ACHN (cell line): ENCODE measurements around the gene HSPB6.
"Not testable (repeated sequence)": the region's sequence is repeated elsewhere in the genome, so short reads cannot be mapped to it uniquely, and the experiment has no call there.

Experiments used
- DNase-seq: peaks from one replicate; pipeline ENCODE4 v3.0.0-alpha.2; 2015
- in situ Hi-C: cut with HindIII; loops from 2 replicates; pipeline ENCODE4 v1.10.0; 2017; ENCODE audit warnings: low sequenced_read_pairs, low pct_ligation_motif_present, low pct_unique_long_range_greater_than_20kb

The HSPB6 gene

GRCh38 chr19:35773020-35773806, 16.4 kb upstream of the HSPB6 start:
- DNase-seq: peak; percentile 79
- in situ Hi-C loops: no loop called here

DNA sequence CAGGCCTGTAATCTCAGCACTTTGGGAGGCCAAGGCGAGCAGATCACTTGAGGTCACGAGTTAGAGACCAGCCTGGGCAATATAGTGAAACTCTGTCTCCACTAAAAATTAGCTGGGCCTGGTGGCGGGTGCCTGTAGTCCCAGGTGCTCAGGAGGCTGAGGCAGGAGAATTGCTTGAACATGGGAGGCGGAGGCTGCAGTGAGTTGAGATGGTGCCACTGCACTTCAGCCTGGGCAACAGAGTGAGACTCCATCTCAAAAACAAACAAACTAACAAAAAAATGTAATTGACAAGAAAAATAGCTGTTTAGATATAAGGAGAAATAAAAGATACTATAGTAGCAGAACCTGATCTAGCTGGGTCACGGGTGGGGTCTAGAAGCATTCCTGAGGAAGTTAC, 15.5 kb upstream of the HSPB6 start:
- in situ Hi-C loops, DNase-seq: not testable (repeated sequence)

DNA sequence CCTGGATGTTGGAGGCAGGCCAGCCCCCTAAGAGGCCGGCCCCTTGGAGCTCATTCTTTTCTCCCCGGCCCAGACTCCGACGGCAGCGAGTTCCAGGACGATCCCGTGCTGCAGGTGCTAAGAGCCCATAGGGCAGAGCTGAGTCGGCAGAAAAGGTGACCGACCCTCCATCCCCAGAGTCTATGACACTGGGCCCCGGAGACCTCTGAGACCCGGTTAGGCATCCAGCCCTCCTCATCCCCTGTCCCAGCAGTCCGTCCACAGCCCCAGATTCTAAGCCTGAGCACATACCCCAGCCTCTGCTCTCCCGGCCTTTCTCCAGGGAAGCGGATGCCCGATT, 11.2 kb upstream of the HSPB6 start:
- no peak for DNase-seq
- in situ Hi-C loops: no loop called here

GRCh38 chr19:35767288-35768081, 10.7 kb upstream of the HSPB6 start:
- in situ Hi-C loops: no loop called here
- DNase-seq: peak; percentile 27

DNA sequence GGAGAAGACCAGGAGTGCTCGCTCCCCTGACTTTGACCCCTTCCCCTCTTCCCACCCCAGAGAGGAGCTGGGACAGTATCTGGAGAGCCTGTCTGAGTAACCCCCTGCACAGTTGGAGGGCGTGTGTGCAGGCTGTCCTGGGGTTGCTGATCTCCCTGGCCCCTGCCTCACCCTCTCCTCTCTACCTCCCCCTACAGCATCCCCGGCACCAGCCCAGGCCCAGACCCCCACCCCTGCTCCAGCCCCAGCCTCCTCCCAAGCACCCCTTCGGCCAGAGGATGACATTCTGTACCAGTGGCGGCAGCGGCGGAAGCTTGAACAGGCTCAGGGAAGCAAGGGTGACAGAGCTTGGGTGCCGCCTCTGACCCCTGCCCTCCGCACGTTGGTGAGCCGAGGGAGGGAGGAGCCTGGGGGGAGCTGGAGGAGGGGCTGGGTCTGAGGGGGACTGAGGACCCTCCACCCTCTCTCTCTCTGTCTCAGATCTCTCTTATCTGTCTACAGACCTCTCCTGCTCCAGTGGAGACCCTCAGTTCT, 9.8 kb upstream of the HSPB6 start:
- DNase-seq: no peak
- in situ Hi-C loops: no loop called here

- no peak for DNase-seq
- in situ Hi-C loops: no loop called here
These were observed 7.8 kb upstream of the HSPB6 start for GRCh38 chr19:35764432-35765315.

DNA sequence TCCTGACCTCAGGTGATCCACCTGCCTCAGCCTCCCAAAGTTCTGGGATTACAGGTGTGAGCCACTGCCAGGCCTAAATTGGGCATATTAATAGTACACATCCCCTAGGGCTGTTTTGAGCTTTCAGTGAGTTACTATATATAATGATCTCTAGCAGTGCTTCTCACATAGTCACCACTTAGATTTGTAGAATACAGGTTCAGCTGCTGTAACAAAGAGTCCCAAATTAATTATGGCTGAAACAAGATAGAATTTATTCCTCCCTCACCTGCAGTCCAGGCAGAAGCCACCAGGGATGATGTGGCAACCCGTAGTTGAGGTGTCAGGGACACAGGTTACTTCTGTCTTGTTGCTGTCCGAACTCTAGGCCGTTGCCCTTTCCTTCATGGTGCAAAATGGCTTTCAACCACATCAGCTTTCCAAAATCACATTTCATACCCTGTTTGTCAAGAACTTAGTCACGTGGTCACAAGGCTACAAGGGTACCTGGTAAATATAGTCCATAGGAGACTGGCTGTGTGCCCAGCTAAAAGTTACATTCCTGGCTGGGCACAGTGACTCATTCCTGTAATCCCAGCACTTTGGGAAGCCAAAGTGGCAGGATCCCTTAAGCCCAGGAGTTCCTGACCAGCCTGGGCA, 4.0 kb upstream of the HSPB6 start:
- in situ Hi-C loops: no loop called here
- no peak for DNase-seq

DNA sequence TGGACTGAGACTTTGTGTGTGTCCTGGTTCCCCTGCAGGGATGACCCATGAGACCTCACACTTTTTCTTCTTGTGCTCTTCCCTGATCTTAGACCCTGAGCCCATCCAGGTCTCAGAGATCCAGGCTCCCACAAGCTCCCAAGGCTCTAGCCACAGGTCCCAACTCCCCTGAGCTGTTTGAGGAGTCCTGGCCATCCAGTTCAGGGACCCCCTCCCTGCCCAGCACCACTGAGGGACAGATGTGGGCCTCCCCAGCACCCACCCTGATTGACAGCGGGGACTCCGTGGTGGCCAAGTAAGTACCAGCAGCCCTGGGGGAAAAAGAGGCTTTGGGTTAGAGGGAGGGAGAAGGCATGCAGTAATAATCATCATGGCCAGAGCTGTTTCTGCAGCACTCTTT, 2.9 kb upstream of the HSPB6 start:
- DNase-seq: no peak
- in situ Hi-C loops: no loop called here

DNA sequence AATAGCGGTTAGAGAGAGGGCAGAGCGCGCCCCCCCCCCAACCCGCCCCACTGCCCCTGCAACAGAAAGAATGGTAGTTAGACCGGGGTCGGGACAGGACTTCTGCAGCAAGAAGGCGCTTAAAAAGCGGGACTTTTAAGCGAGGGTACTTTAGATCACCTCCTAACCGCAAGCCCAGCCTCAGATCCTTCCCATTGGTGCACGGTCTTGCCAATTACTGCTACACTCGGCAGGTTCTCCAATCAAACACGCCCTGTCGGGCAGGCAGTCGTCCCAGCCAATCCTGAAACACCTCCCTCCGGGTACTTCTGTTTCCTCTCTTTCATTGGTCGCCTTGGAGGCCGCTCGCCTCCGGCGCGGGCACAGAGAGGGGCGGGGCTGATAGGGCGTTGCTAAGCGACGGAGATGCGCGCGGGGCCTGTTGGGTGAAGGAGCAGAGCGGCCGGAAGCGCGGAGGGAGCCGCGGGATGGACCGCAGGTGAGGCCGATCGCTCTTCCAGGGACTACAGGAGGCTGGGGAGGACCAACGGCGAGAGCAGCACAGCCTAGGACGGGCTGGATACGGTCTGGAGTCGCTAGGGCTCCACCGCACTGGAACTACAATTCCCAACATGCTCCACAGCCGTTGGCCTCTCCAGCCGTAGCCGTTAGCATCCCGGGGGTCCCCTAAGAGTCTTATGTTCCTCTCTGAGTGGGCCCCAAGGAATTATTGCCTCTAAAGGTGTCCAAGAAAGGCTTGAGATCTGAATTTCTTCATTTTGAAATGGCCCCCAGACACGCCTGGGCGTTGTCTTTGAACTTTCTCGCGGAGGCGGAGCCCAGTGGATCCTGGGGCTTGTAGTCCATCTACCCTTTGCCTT, 1.1 kb upstream of the HSPB6 start, which contains the start of gene PROSER3:
Gene PROSER3, plus strand, starts transcription at position 428 of the 860 bp plus-strand sequence. Its CDS starts 40 bp downstream, at position 468.
- peak; percentile 98 for DNase-seq
- in situ Hi-C loops: no loop called here

GRCh38 chr19:35757231-35757748, 461 bp upstream of the HSPB6 start:
- DNase-seq: peak; percentile 63
- in situ Hi-C loops: no loop called here

- DNase-seq: no peak
- in situ Hi-C loops: no loop called here
These were observed 1.1 kb downstream of the HSPB6 start for GRCh38 chr19:35755550-35756376.

- in situ Hi-C loops: no loop called here
- no peak for DNase-seq
These were observed 1.7 kb downstream of the HSPB6 start for GRCh38 chr19:35755131-35755549.

DNA sequence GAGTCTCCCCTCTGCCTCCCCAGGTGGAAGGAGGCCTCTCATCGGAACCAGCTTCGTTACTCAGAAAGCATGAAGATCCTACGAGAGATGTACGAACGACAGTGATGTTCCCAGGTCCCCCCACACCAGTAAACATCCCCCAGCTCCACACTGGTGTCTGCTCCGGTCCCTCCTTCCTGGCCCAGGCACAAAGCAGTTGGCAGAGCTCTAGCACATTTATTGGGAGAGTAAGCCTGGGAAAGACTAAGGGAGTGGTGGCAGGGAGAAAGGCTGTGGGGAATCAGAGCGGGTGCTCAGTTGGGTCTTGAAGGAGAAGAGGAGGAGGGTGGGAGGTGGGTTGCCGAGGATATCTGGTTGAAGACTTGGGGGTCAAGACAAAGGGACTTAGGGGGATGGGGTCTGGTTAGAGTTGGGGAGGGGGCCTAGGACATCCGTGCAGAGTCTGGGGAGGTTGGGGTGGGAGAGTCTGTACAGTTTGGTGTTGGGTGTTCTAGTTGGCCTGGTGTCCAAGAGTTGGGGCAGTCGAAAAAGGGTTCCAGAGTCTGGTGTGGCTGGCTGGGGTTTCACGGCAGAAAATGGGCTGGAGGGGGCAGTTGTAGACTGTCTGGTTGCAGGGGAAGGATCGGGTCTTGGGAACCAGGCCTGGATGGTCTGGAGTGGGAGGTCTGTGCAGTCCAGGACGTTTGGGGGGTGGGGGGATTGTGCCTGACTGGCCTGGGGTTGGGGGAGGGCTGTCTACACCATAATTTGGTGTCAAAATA, 2.3 kb downstream of the HSPB6 start:
- in situ Hi-C loops: no loop called here
- DNase-seq: no peak

GRCh38 chr19:35753634-35754369, 3.0 kb downstream of the HSPB6 start:
- in situ Hi-C loops: no loop called here
- no peak for DNase-seq

DNA sequence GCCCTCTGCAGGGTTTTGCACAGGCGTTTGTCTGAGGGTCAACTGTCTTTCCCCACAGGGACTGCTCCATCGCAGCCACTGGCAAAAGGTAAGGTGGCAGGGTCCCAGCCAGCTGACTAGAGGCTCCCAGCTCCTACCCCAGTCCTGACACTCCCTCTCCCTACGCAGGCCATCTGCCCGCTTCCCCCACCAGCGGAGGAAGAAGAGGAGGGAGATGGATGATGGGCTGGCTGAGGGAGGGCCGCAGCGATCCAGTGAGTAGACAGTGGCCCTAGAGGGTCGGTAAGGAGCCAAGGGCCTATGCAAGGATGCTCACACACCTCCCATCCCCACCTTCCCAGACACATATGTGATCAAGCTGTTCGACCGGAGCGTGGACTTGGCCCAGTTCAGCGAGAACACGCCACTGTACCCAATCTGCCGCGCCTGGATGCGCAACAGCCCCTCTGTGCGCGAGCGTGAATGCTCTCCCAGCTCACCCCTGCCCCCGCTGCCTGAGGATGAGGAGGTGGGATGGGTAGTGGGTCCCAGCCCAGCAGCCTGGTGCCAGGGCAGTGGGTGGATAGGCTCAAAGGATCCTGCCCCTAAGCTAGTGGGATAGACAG, 4.0 kb downstream of the HSPB6 start:
- in situ Hi-C loops: no loop called here
- DNase-seq: no peak
